ENCODE data around the gene FLNC.
A peak's percentile ranks its signal among the peaks of the same experiment; 100 is the strongest.

Gene FLNC, protein sequence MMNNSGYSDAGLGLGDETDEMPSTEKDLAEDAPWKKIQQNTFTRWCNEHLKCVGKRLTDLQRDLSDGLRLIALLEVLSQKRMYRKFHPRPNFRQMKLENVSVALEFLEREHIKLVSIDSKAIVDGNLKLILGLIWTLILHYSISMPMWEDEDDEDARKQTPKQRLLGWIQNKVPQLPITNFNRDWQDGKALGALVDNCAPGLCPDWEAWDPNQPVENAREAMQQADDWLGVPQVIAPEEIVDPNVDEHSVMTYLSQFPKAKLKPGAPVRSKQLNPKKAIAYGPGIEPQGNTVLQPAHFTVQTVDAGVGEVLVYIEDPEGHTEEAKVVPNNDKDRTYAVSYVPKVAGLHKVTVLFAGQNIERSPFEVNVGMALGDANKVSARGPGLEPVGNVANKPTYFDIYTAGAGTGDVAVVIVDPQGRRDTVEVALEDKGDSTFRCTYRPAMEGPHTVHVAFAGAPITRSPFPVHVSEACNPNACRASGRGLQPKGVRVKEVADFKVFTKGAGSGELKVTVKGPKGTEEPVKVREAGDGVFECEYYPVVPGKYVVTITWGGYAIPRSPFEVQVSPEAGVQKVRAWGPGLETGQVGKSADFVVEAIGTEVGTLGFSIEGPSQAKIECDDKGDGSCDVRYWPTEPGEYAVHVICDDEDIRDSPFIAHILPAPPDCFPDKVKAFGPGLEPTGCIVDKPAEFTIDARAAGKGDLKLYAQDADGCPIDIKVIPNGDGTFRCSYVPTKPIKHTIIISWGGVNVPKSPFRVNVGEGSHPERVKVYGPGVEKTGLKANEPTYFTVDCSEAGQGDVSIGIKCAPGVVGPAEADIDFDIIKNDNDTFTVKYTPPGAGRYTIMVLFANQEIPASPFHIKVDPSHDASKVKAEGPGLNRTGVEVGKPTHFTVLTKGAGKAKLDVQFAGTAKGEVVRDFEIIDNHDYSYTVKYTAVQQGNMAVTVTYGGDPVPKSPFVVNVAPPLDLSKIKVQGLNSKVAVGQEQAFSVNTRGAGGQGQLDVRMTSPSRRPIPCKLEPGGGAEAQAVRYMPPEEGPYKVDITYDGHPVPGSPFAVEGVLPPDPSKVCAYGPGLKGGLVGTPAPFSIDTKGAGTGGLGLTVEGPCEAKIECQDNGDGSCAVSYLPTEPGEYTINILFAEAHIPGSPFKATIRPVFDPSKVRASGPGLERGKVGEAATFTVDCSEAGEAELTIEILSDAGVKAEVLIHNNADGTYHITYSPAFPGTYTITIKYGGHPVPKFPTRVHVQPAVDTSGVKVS (N-terminal part only)

GRCh38 chr7:128830231-128831177 is at the start of gene FLNC:
Gene FLNC, plus strand, starts transcription at chr7:128830406. Its CDS starts 232 bp downstream, at chr7:128830638.
- DNase-seq = peak; percentile 48

DNA sequence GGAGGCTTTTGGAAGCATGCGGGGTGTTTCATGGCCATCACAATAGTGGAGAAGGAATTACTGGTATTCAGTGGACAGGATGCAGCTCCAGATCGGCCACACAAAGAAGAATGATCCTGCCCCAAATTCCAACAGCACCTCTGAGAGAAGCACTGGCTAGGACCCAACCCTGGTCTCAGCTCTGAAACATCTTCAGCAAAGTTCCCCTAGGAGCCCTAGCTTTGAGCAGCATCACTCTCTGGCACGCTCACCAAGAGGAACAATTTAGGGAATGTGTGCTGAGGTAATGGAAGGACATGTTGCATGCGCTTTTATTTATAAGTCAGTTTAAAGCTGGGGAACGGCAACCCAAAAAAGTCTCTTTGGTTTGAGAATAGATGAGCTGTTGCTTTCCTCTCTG is 49.1 kb upstream of the FLNC start:
- DNase-seq = no peak

- DNase-seq = no peak
Observed at GRCh38 chr7:128781851-128782250, 48.4 kb upstream of the FLNC start.

GRCh38 chr7:128783143-128783861 is 46.9 kb upstream of the FLNC start:
- no peak for DNase-seq

DNA sequence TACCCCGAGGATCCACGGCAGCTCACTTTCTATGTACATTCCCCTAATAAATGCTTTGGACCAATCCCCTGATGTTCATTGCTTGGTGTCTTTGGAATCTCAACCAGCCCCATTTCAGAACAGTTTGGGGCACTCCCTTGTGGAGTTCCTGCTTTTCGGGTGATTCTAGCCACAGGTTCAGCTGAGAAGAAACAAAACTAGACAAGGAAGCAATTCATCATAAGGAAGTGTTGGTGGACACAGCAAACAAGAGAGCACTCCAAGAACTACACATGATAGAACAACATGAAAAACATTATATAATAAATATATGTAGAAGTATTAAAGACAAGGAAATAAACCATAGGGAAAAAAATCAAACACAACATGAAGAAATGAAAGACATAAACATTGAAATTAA is 44.5 kb upstream of the FLNC start:
- DNase-seq = no peak

GRCh38 chr7:128788446-128789412 is 41.5 kb upstream of the FLNC start:
- no peak for DNase-seq

GRCh38 chr7:128790315-128791041 is 39.7 kb upstream of the FLNC start:
- no peak for DNase-seq

DNA sequence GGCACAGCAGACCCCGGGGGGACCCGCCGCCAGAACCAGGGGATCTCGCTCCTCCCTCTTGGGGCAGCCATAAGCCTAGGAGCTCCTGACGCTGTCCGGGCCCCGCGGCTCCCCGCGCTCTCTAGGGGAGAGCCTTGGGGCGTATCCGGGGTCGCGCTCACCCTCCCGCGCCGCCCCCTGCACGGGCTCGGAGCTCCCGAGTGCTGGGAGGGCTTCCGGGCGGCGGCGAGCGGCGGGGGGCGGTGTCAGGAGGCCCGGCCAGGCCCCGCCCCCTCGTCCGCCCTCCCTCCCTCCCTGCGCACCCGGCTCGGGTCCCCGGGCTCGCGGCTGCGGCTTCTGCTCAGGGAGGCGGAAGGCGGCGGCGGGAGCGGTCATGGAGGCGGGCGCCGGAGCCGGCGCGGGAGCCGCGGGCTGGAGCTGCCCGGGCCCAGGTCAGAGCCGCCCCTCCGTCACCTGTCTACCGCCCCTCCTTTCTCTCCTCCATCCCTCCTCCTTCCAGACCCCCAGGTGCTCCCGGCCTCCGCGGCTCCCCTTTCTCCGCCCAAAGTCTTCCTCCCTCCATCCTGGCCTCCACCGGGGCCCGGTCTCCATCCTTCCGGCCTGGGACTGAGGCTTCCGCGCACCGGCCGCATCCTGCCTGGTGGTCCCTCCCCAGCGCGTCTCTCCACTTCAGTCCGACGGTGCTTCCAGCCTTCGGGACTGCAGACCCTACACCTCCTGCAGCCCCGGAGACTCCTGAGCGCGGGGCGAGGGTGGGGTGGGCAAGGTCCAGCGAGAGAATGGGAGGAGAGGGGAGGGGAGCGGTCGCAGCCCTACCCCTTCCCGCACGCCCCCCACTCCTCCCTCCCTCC is 38.9 kb upstream of the FLNC start, which contains the start of gene CCDC136:
CCDC136 (plus strand) TSS at position 848 of the 851 bp plus-strand sequence. CDS start 444 bp downstream, outside the sequence.
- peak; percentile 80 for DNase-seq

- DNase-seq = no peak
Observed at GRCh38 chr7:128791972-128792327, 38.3 kb upstream of the FLNC start.

GRCh38 chr7:128792471-128793180 is 37.6 kb upstream of the FLNC start:
- DNase-seq = no peak

- no peak for DNase-seq
Observed at GRCh38 chr7:128793181-128793547, 37.0 kb upstream of the FLNC start.

DNA sequence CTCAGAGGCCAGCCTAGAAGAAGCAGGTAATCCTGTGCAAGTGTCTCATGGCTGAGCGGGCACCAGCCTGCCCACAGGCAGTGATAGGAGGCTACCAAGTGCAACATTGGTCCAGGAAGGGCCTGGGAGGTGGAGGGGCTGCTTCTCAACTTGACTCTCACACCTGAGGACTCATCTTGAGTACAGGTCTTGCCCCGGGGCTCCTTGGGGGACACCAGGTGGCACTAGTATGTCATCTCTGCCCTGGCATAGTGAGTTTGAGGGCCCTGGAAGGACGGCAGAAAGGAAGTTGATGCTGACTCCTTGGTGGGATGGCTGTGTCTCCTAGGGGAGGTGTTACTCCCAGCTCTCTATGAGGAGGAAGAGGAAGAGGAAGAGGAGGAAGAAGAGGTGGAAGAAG is 36.2 kb upstream of the FLNC start:
- no peak for DNase-seq

- DNase-seq = no peak
Observed at GRCh38 chr7:128794436-128794835, 35.8 kb upstream of the FLNC start.

DNA sequence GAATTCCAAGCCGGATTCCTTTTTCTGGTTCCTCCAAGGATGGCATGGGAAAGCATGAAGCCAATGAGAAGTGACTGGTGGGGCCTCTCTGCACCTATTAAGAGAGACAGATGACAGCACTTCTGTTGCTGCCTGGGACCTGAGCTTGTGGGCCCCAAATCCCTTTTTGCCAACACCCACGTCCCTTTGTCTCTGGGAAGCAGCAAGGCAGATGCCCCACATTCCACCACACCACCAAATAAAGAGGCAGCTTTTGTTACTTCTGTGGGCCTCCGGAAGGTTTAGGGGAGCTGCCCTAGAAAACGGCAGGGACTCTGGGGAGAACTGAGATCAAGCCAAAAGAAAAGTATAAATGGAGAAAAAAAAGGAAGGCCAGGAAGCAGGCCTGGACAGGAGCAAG is 35.1 kb upstream of the FLNC start:
- no peak for DNase-seq

DNA sequence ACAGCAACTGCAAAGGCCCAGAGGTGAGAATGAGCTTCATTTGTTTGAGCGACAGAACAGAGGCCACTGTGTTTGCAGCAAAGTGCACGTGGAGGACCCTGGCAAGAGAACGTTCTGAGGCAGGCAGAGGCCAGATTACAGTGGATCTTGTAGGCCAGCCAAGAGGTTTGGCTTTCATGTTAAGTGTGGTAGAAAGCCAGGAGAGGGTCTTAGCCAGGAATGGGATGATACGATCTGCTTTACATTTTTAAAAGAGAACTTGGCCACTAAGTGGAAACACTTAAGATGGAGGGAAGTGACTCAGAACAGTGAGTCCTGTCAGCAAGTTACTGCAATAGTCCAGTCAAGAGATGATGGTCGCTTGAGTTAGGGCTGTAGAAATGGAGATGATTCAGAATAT is 33.9 kb upstream of the FLNC start:
- no peak for DNase-seq

DNA sequence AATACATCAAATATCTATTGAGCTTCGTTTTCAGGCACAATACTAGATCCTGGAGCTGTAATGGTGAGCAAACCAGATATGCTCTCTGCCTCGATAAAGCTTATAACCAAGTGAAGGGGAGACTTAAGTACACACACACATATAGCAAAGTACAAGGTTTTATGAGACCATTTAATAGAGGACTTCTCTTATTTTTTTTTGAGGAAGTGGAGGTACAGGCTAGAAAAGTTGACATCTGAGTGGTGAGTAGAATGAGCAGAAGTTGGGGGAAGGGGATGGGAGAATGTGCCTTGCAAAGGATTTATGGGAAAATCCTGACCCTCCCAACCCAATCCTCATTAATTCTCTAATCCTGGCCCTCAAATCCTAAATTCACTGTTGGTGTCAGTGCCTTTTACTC is 30.8 kb upstream of the FLNC start:
- DNase-seq = no peak

DNA sequence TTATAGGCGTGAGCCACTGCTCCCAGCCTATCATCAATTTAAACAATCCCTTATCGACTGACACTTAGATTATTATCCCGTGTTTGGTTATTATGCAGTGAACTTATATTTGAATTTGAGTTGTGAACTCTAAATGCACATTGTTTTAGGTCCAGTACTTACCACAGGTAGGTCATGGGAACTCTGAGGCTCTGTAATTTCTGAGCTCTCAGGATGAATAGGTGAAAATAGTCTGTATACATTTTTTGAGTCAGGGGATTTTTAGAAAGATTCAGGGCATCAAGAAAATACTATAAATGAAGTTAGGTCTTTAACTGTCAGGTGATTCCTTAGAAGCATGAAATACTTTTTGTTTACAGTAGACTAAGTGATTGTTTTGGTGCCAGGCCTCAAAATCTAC is 29.6 kb upstream of the FLNC start:
- no peak for DNase-seq

- no peak for DNase-seq
Observed at GRCh38 chr7:128801003-128801402, 29.2 kb upstream of the FLNC start.

Measured in activated T-cell treated with anti-CD3 and anti-CD28 coated beads, Interleukin-2, amount 50 U/mL, for 1 hour (primary cell).